PC-3 (cell line): Measurements from ENCODE around the gene SLC25A21. TPM values are rescaled to one million over a fixed set of nuclear protein-coding genes. Genes with fewer than 3 reads are reported as not detected.
"Not testable (repeated sequence)": the region's sequence is repeated elsewhere in the genome, so short reads cannot be mapped to it uniquely, and the experiment has no call there.

Experiments used
- ATAC-seq: fragments of 200-7000 bp; cut with Tn5 transposase; 2 replicates; pipeline ENCODE4 v1.9.1; 2020; ENCODE audit warnings: mild to moderate bottlenecking, moderate library complexity
- BruUV-seq: library from RNA; stranded (reverse); fragments of 400-500 nt; replicated peaks from 2 replicates; lab custom pipeline; 2021; lab: Mats Ljungman, UMichigan
- CTCF ChIA-PET: fragments of 300-600 bp; sonication (Branson Sonifier 250); formaldehyde crosslinking; loops from one replicate; lab custom pipeline; 2022; ENCODE audit warnings: antibody characterized with exemption; lab: Charles Lee
- POLR2A ChIA-PET: fragments of 300-600 bp; sonication (Branson Sonifier 250); formaldehyde crosslinking; loops from one replicate; lab custom pipeline; 2022; ENCODE audit warnings: antibody characterized with exemption; ENCODE audit not compliant: unreplicated experiment; lab: Charles Lee
- DNase-seq: peaks from one replicate; pipeline ENCODE4 v3.0.0-alpha.2; 2015
- H2AFZ ChIP-seq: fragments of 300-600 bp; sonication (generic); 2 replicates; pipeline ENCODE4 v1.6.0; 2016; ENCODE audit warnings: antibody characterized with exemption, low read length
- H3F3A ChIP-seq: fragments of 300-600 bp; sonication (generic); one replicate; pipeline ENCODE4 v1.6.0; 2017; ENCODE audit warnings: antibody characterized with exemption, low read length, control low read depth, mild to moderate bottlenecking; ENCODE audit not compliant: unreplicated experiment
- H3K27ac ChIP-seq: fragments of 300-600 bp; sonication (generic); 2 replicates; pipeline ENCODE4 v1.5.1; 2016; ENCODE audit warnings: mild to moderate bottlenecking, low read length
- H3K27me3 ChIP-seq: fragments of 300-600 bp; sonication (generic); 2 replicates; pipeline ENCODE4 v1.6.1; 2016; ENCODE audit warnings: low read length, mixed read lengths
- H3K36me3 ChIP-seq: fragments of 300-600 bp; sonication (generic); 2 replicates; pipeline ENCODE4 v1.6.1; 2016; ENCODE audit warnings: low read depth, mixed run types, low read length, mixed read lengths
- H3K4me1 ChIP-seq: fragments of 300-600 bp; sonication (generic); 2 replicates; pipeline ENCODE4 v1.5.1; 2016; ENCODE audit warnings: low read length; ENCODE audit not compliant: insufficient read depth
- H3K4me2 ChIP-seq: fragments of 300-600 bp; sonication (generic); 2 replicates; pipeline ENCODE4 v1.6.0; 2016; ENCODE audit warnings: low read length
- H3K4me3 ChIP-seq: fragments of 300-600 bp; sonication (generic); 2 replicates; pipeline ENCODE4 v1.5.1; 2016; ENCODE audit warnings: mild to moderate bottlenecking, low read length, mixed read lengths
- H3K79me2 ChIP-seq: fragments of 300-600 bp; sonication (generic); 2 replicates; pipeline ENCODE4 v1.6.1; 2017; ENCODE audit warnings: low read length, mixed read lengths
- H3K9ac ChIP-seq: fragments of 300-600 bp; sonication (generic); 2 replicates; pipeline ENCODE4 v1.6.0; 2016; ENCODE audit warnings: mild to moderate bottlenecking, low read length
- H3K9me2 ChIP-seq: fragments of 300-600 bp; sonication (generic); replicated peaks from 2 replicates; pipeline ENCODE4 v1.6.1; 2016; ENCODE audit warnings: mixed run types, low read length, mixed read lengths
- H3K9me3 ChIP-seq: fragments of 300-600 bp; sonication (generic); 2 replicates; pipeline ENCODE4 v1.6.1; 2016; ENCODE audit warnings: low read length, mixed read lengths
- H4K20me1 ChIP-seq: fragments of 300-600 bp; sonication (generic); 2 replicates; pipeline ENCODE4 v1.6.1; 2016; ENCODE audit warnings: low read length, mixed read lengths
- CTCF ChIP-seq: fragments of 300-600 bp; sonication (generic); conservative IDR thresholded peaks from 2 replicates; pipeline ENCODE4 v1.5.1; 2017; ENCODE audit warnings: antibody characterized with exemption, low read depth, mild to moderate bottlenecking, low read length
- EZH2 ChIP-seq: fragments of 300-600 bp; sonication (generic); IDR thresholded peaks from one replicate; pipeline ENCODE4 v1.6.1; 2017; ENCODE audit warnings: antibody characterized with exemption, mild to moderate bottlenecking, low read length; ENCODE audit not compliant: unreplicated experiment
- EZH2phosphoT487 ChIP-seq: fragments of 300-600 bp; sonication (generic); IDR thresholded peaks from 2 replicates; pipeline ENCODE4 v1.6.1; 2018; ENCODE audit warnings: mild to moderate bottlenecking, antibody characterized with exemption, low read length, borderline replicate concordance
- intact Hi-C: fragments of 100-400 bp; cut with micrococcal nuclease; formaldehyde crosslinking; loops from 2 replicates; pipeline ENCODE4 v1.9.0; 2023
- total RNA-seq: library from RNA; depleted of rRNA; stranded (reverse); fragments of >200 nt; gene quantifications from 2 replicates; pipeline ENCODE4 v1.2.3, GENCODE V29; 2014

SLC25A21 gene
- total RNA-seq, 1 experiment from 2014 or later = 0.87 TPM

- CTCF ChIA-PET = not testable (repeated sequence)
- peaks cover 73% of the 10 kb centered on the region for H3K79me2 ChIP-seq
Measured at GRCh38 chr14:37205623-37206605, 33.5 kb upstream of the SLC25A21 start.

DNA sequence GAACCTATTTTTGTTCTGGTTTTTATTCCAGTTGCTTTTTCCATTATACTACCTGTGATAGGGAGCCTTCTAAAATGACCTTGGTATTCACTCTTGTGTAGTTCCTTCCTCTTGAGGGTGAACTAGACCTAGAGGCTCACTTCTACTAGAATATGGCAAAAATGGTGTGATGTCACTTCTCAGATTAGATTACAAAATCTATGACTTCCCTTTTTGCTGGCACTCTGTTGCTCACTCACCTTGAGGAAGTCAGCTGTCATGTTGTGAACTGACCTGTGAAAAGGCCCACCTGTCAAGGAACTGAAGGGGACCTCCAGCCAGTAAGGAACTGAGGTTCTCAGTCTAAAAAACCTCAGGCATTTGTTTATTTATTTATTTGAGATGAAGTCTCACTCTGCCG is 31.0 kb upstream of the SLC25A21 start:
- Histone ChIP-seq H3K27me3 (no peaks in the 10 kb centered on the region), H3K4me2 (peak overlapping the region; percentile 66), H3K79me2 (peaks cover 91% of the 10 kb centered on the region), H2AFZ (no peak overlapping the region), H4K20me1 (no peaks in the 10 kb centered on the region), H3K27ac (peak overlapping the region; percentile 81), H3K9me2 (no peaks in the 10 kb centered on the region), H3K9me3 (peaks cover 8% of the 10 kb centered on the region; the same call in 1 of the 2 replicates), H3K36me3 (peaks cover 23% of the 10 kb centered on the region), H3K4me1 (peaks cover 45% of the 10 kb centered on the region), H3K4me3 (peak overlapping the region; percentile 31; the same call in 1 of the 2 replicates), H3F3A (no peaks in the 10 kb centered on the region), H3K9ac (no peak overlapping the region)
- no peak for ATAC-seq
- ChIA-PET POLR2A (no interaction called here), CTCF (interaction anchor here (2.0 kb wide), 1 partner anchor 27 kb away, joined by 8 read pairs; no protein-coding TSS in a partner anchor)
- DNase-seq = no peak
- intact Hi-C loops = loop anchor here (2.0 kb wide), 2 partner anchors 21 to 29 kb away; no protein-coding TSS in a partner anchor
- TF ChIP-seq CTCF = no peak
- no peak for TF ChIP-seq EZH2phosphoT487
- TF ChIP-seq EZH2 = no peak
- BruUV-seq = no TSS peak

More at GRCh38 chr14:37205623-37206605, 33.5 kb upstream of the SLC25A21 start:
- H3K4me2 ChIP-seq, H3K9me2 ChIP-seq, H3K4me3 ChIP-seq, H4K20me1 ChIP-seq, H3F3A ChIP-seq, H3K27me3 ChIP-seq, H2AFZ ChIP-seq, H3K9ac ChIP-seq, H3K9me3 ChIP-seq, DNase-seq, H3K27ac ChIP-seq, BruUV-seq, ATAC-seq, intact Hi-C loops, POLR2A ChIA-PET: not testable (repeated sequence)
- Histone ChIP-seq H3K36me3 (peaks cover 23% of the 10 kb centered on the region), H3K4me1 (peaks cover 26% of the 10 kb centered on the region)

- Histone ChIP-seq H3F3A (no peaks in the 10 kb centered on the region), H3K4me1 (peaks cover 45% of the 10 kb centered on the region), H3K27me3 (no peaks in the 10 kb centered on the region), H3K36me3 (peaks cover 23% of the 10 kb centered on the region), H3K9me3 (peaks cover 8% of the 10 kb centered on the region; the same call in 1 of the 2 replicates), H3K27ac (peak overlapping the region; percentile 81), H3K9ac (peak overlapping the region; percentile 18; the same call in 1 of the 2 replicates), H3K9me2 (no peaks in the 10 kb centered on the region), H3K79me2 (peaks cover 93% of the 10 kb centered on the region), H2AFZ (no peak overlapping the region), H3K4me3 (peak overlapping the region; percentile 31), H3K4me2 (peak overlapping the region; percentile 66), H4K20me1 (no peaks in the 10 kb centered on the region)
- intact Hi-C loops = loop anchor here (2.0 kb wide), 2 partner anchors 22 to 30 kb away; no protein-coding TSS in a partner anchor
- TF ChIP-seq EZH2 (no peak), EZH2phosphoT487 (no peak), CTCF (no peak)
- no TSS peak for BruUV-seq
- POLR2A ChIA-PET = no interaction called here
- DNase-seq (peak; percentile 53), ATAC-seq (peak; percentile 49)
- CTCF ChIA-PET = interaction anchor here (1.0 to 2.0 kb wide), 3 partner anchors 27 to 31 kb away, joined by 3 to 8 read pairs (median 5); no protein-coding TSS in a partner anchor
Measured at GRCh38 chr14:37202812-37203211, 30.4 kb upstream of the SLC25A21 start.
